ENCODE results near the gene XAB2. TPM values are rescaled to one million over a fixed set of nuclear protein-coding genes. Genes with fewer than 3 reads are reported as not detected.
A peak's percentile ranks its signal among the peaks of the same experiment; 100 is the strongest.

Gene XAB2
- total and polyA plus RNA-seq, 2 experiments from 2014 or later, result 19.9 to 24.5 TPM

GRCh38 chr19:7670790-7671189 lies 41.4 kb upstream of the XAB2 start:
- Histone ChIP-seq H3K9me2 (replicated peaks; ENCODE audit: insufficient read depth) (no peaks in the 10 kb centered on the region), H3K27ac (no peak overlapping the region), H2AFZ (no peak overlapping the region), H4K20me1 (ENCODE audit: insufficient read depth, poor library complexity, severe bottlenecking) (no peaks in the 10 kb centered on the region), H3K79me2 (no peaks in the 10 kb centered on the region), H3K4me2 (peak overlapping the region; percentile 71), H3K27me3 (peaks cover 42% of the 10 kb centered on the region), H3K4me3 (no peak overlapping the region), H3K36me3 (replicated peaks; ENCODE audit: insufficient read depth, low read depth) (no peaks in the 10 kb centered on the region), H3K9me3 (ENCODE audit: low read depth) (no peaks in the 10 kb centered on the region), H3K4me1 (ENCODE audit: insufficient read depth) (no peaks in the 10 kb centered on the region)
- DNase-seq (ENCODE audit: low spot score), result no peak
- TF ChIP-seq EZH2 (IDR thresholded peaks at IDR 0.05; ENCODE audit: borderline replicate concordance) (no peak), EZH2phosphoT487 (IDR thresholded peaks at IDR 0.05; ENCODE audit: low read depth, severe bottlenecking, unreplicated experiment) (no peak), CTCF (IDR thresholded peaks at IDR 0.05; ENCODE audit: poor library complexity) (no peak)
- 42% methylated on average over 8 of the region's 9 CpGs for WGBS (ENCODE audit: low lambda C conversion rate, missing lambda C conversion rate)

GRCh38 chr19:7670150-7670783 lies 40.9 kb upstream of the XAB2 start:
- DNase-seq (ENCODE audit: low spot score), result peak; percentile 50
- H3K9me3 ChIP-seq (ENCODE audit: low read depth), result no peaks in the 10 kb centered on the region
- H3K27ac ChIP-seq, result no peak overlapping the region
- no peak overlapping the region for H2AFZ ChIP-seq
- no peaks in the 10 kb centered on the region for H3K4me1 ChIP-seq (ENCODE audit: insufficient read depth)
- no peaks in the 10 kb centered on the region for H3K9me2 ChIP-seq (replicated peaks; ENCODE audit: insufficient read depth)
- 4% methylated on average over 37 of the region's 43 CpGs for WGBS (ENCODE audit: low lambda C conversion rate, missing lambda C conversion rate)
- TF ChIP-seq CTCF (IDR thresholded peaks at IDR 0.05; ENCODE audit: poor library complexity) (no peak), EZH2phosphoT487 (IDR thresholded peaks at IDR 0.05; ENCODE audit: low read depth, severe bottlenecking, unreplicated experiment) (no peak), EZH2 (IDR thresholded peaks at IDR 0.05; ENCODE audit: borderline replicate concordance) (no peak)
- H4K20me1 ChIP-seq (ENCODE audit: insufficient read depth, poor library complexity, severe bottlenecking), result no peaks in the 10 kb centered on the region
- no peak overlapping the region for H3K4me3 ChIP-seq
- no peaks in the 10 kb centered on the region for H3K36me3 ChIP-seq (replicated peaks; ENCODE audit: insufficient read depth, low read depth)
- H3K4me2 ChIP-seq, result peak overlapping the region; percentile 71
- no peaks in the 10 kb centered on the region for H3K79me2 ChIP-seq
- H3K27me3 ChIP-seq, result peaks cover 42% of the 10 kb centered on the region

- Histone ChIP-seq H3K4me2 (peak overlapping the region; percentile 71), H3K27me3 (peaks cover 42% of the 10 kb centered on the region), H3K4me1 (ENCODE audit: insufficient read depth) (no peaks in the 10 kb centered on the region)
Observed at GRCh38 chr19:7669641-7670040, 40.3 kb upstream of the XAB2 start.

More at GRCh38 chr19:7669641-7670040, 40.3 kb upstream of the XAB2 start:
- Histone ChIP-seq H3K4me3 (no peak overlapping the region), H3K36me3 (replicated peaks; ENCODE audit: insufficient read depth, low read depth) (no peaks in the 10 kb centered on the region), H3K9me3 (ENCODE audit: low read depth) (no peaks in the 10 kb centered on the region), H3K27ac (no peak overlapping the region), H2AFZ (no peak overlapping the region), H3K9me2 (replicated peaks; ENCODE audit: insufficient read depth) (no peaks in the 10 kb centered on the region), H4K20me1 (ENCODE audit: insufficient read depth, poor library complexity, severe bottlenecking) (no peaks in the 10 kb centered on the region), H3K79me2 (no peaks in the 10 kb centered on the region)
- DNase-seq (ENCODE audit: low spot score), result no peak
- 38% methylated on average over 6 of the region's 9 CpGs for WGBS (ENCODE audit: low lambda C conversion rate, missing lambda C conversion rate)
- no peak for TF ChIP-seq CTCF (IDR thresholded peaks at IDR 0.05; ENCODE audit: poor library complexity)
